ENCODE measurements around the gene PRKN. TPM values are rescaled to one million over a fixed set of nuclear protein-coding genes. Genes with fewer than 3 reads are reported as not detected.

PRKN gene
- total and polyA plus RNA-seq, 9 of the 15 experiments (the other 6 are each of a cell fraction or from before 2014, with no cell fraction given), result 0.03 to 0.96 (median 0.15) TPM; not detected in 2

DNA sequence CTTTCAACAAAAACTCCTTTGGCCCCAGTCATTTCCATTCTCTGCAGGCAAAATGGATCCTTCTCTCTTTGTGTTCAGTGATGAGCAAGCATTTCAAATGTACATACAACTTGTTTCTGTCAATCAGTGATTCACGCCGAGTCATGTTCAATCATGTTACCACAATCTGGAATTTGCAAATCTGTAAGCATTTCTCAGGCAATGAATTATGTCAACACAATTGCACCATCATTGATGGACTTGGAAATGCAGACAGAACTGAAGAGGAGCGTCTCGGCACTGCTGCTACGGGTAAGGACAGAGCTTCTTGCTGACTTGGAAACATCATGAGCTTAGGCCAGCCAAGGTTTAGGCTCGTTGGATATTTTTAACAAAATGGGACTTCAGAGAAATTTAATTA, 1320.9 kb downstream of the PRKN start:
- Histone ChIP-seq H3K27me3 (ENCODE audit: control insufficient read depth in 2 of 2, insufficient read depth in 2 of 2, low read length in 2 of 2) (no peaks in the 10 kb centered on the region; a peak in 1 of 5 replicates), H3K4me1 (replicated peaks in 1 of 2; ENCODE audit: control insufficient read depth in 2 of 2, insufficient read depth in 2 of 2, low read length in 2 of 2) (peaks cover 0 to 20% of the 10 kb centered on the region in 2 experiments; a peak in 2 of 5 replicates), H2AFZ (ENCODE audit: low read depth, low read length) (0 out of 2 replicates have a peak overlapping the region, but pooled peaks have one; percentile 2), H3K36me3 (ENCODE audit: control insufficient read depth, insufficient read depth, low read length) (no peaks in the 10 kb centered on the region), H3K9ac (ENCODE audit: insufficient read depth in 1 of 2, low read depth in 2 of 2, low read length in 2 of 2) (no peak overlapping the region), H3K79me2 (ENCODE audit: control insufficient read depth, insufficient read depth, low read length) (no peaks in the 10 kb centered on the region), H3K9me1 (ENCODE audit: control insufficient read depth, insufficient read depth, low read length) (no peaks in the 10 kb centered on the region), H3K27ac (ENCODE audit: extremely low read depth, low read depth, low read length) (no peak overlapping the region), H3K4me2 (ENCODE audit: insufficient read depth, low read length) (no peak overlapping the region), H3K4me3 (no peak overlapping the region), H4K20me1 (replicated peaks; ENCODE audit: control insufficient read depth, insufficient read depth, low read length) (no peaks in the 10 kb centered on the region), H3K9me3 (replicated peaks; ENCODE audit: control insufficient read depth, insufficient read depth, low read depth, low read length) (peaks cover 12% of the 10 kb centered on the region)
- POLR2A ChIA-PET, result no interaction called here
- CTCF ChIA-PET (ENCODE audit: low intra/inter-chr PET ratio), result no interaction called here
- no TSS peak for BruUV-seq (replicated peaks)
- FAIRE-seq, result no peak
- WGBS (ENCODE audit: insufficient coverage, low coverage, missing lambda C conversion rate), result 17% methylated on average over 6 of the region's 6 CpGs
- intact Hi-C loops (cut with micrococcal nuclease) (no loop called here), in situ Hi-C loops (cut with MboI) (no loop called here)
- no peak for ATAC-seq
- DNase-seq (ENCODE audit: extremely low read depth in 1 of 4, low spot score in 3 of 4), result peak in 1 of 4 experiments; percentile 21
- TF ChIP-seq SMARCA4 (IDR thresholded peaks at IDR 0.05) (no peak), ZNF316 (IDR thresholded peaks at IDR 0.05) (peak; percentile 86), ZEB2 (IDR thresholded peaks at IDR 0.05) (no peak), TEAD1 (CRISPR knock-in tag; IDR thresholded peaks at IDR 0.05) (peak in 1 of 2 experiments; percentile 97; a peak in 2 of 4 replicates), NR4A1 (CRISPR knock-in tag; IDR thresholded peaks at IDR 0.05) (no peak), NR4A1 (tag; IDR thresholded peaks at IDR 0.05) (peak; percentile 20; the same call in 1 of the 2 replicates), ZNF778 (CRISPR knock-in tag; IDR thresholded peaks at IDR 0.05) (no peak), FOXK2 (conservative IDR thresholded peaks at IDR 0.05 in 1 of 2, IDR thresholded peaks at IDR 0.05 in 1 of 2; ENCODE audit: low read depth in 2 of 2) (0 out of 4 replicates have a peak, but pooled peaks of 1 of the 2 experiments have one; percentile 19), CEBPB (tag; IDR thresholded peaks at IDR 0.05) (peak; percentile 84), HDAC1 (IDR thresholded peaks at IDR 0.05) (peak in 1 of 2 experiments; percentile 99; a peak in 2 of 4 replicates), KAT8 (IDR thresholded peaks at IDR 0.05; ENCODE audit: low read depth) (no peak), MAFG (tag; conservative IDR thresholded peaks at IDR 0.05) (peak; percentile 91), MYBL2 (IDR thresholded peaks at IDR 0.05; ENCODE audit: low read depth) (no peak), MYBL2 (CRISPR knock-in tag; IDR thresholded peaks at IDR 0.05; ENCODE audit: borderline replicate concordance) (no peak), KDM1A (IDR thresholded peaks at IDR 0.05) (peak; percentile 100), TEAD4 (IDR thresholded peaks at IDR 0.05; ENCODE audit: low read length) (peak; percentile 58; the same call in 1 of the 2 replicates), TEAD4 (CRISPR knock-in tag; IDR thresholded peaks at IDR 0.05; ENCODE audit: borderline replicate concordance) (no peak), RCOR1 (IDR thresholded peaks at IDR 0.05; ENCODE audit: borderline replicate concordance in 1 of 2, low read depth in 2 of 2, low read length in 2 of 2) (peak; percentile 96 to 99), FOSL1 (tag; conservative IDR thresholded peaks at IDR 0.05) (peak; percentile 67)
- TF ChIP-seq, protein P1, sequence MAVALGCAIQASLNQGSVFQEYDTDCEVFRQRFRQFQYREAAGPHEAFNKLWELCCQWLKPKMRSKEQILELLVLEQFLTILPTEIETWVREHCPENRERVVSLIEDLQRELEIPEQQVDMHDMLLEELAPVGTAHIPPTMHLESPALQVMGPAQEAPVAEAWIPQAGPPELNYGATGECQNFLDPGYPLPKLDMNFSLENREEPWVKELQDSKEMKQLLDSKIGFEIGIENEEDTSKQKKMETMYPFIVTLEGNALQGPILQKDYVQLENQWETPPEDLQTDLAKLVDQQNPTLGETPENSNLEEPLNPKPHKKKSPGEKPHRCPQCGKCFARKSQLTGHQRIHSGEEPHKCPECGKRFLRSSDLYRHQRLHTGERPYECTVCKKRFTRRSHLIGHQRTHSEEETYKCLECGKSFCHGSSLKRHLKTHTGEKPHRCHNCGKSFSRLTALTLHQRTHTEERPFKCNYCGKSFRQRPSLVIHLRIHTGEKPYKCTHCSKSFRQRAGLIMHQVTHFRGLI (CRISPR knock-in tag; IDR thresholded peaks at IDR 0.05), result no peak
- TF ChIP-seq, protein P2, sequence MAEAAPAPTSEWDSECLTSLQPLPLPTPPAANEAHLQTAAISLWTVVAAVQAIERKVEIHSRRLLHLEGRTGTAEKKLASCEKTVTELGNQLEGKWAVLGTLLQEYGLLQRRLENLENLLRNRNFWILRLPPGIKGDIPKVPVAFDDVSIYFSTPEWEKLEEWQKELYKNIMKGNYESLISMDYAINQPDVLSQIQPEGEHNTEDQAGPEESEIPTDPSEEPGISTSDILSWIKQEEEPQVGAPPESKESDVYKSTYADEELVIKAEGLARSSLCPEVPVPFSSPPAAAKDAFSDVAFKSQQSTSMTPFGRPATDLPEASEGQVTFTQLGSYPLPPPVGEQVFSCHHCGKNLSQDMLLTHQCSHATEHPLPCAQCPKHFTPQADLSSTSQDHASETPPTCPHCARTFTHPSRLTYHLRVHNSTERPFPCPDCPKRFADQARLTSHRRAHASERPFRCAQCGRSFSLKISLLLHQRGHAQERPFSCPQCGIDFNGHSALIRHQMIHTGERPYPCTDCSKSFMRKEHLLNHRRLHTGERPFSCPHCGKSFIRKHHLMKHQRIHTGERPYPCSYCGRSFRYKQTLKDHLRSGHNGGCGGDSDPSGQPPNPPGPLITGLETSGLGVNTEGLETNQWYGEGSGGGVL (CRISPR knock-in tag; IDR thresholded peaks at IDR 0.05), result no peak
- TF ChIP-seq, protein P3, sequence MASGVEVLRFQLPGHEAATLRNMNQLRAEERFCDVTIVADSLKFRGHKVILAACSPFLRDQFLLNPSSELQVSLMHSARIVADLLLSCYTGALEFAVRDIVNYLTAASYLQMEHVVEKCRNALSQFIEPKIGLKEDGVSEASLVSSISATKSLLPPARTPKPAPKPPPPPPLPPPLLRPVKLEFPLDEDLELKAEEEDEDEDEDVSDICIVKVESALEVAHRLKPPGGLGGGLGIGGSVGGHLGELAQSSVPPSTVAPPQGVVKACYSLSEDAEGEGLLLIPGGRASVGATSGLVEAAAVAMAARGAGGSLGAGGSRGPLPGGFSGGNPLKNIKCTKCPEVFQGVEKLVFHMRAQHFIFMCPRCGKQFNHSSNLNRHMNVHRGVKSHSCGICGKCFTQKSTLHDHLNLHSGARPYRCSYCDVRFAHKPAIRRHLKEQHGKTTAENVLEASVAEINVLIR (CRISPR knock-in tag; IDR thresholded peaks at IDR 0.05), result no peak
